Neural progenitor cell (in vitro differentiated cells): ENCODE data around the gene GNAT1. TPM values are rescaled to one million over a fixed set of nuclear protein-coding genes. Genes with fewer than 3 reads are reported as not detected.
A peak's percentile ranks its signal among the peaks of the same experiment; 100 is the strongest.

Experiments used
- DNase-seq: peaks from one replicate; pipeline ENCODE4 v3.0.0-alpha.2; 2016; ENCODE audit warnings: low spot score
- H2AFZ ChIP-seq: fragments of 200-600 bp; sonication (generic); replicated peaks from 2 replicates; pipeline ENCODE4 v1.6.1; 2016; ENCODE audit warnings: antibody characterized with exemption
- H3F3A ChIP-seq: fragments of 200-600 bp; sonication (generic); 2 replicates; pipeline ENCODE4 v1.6.1; 2016; ENCODE audit warnings: antibody characterized with exemption, low read depth
- H3K27ac ChIP-seq: fragments of 200-600 bp; sonication (generic); 2 replicates; pipeline ENCODE4 v1.5.1; 2016; ENCODE audit warnings: mild to moderate bottlenecking
- H3K27me3 ChIP-seq: fragments of 200-600 bp; sonication (generic); 2 replicates; pipeline ENCODE4 v1.6.1; 2016; ENCODE audit warnings: mild to moderate bottlenecking, moderate library complexity
- H3K36me3 ChIP-seq: fragments of 200-600 bp; sonication (generic); 2 replicates; pipeline ENCODE4 v1.5.1; 2016
- H3K4me1 ChIP-seq: fragments of 200-600 bp; sonication (generic); 2 replicates; pipeline ENCODE4 v1.6.1; 2016; ENCODE audit warnings: mixed run types
- H3K4me2 ChIP-seq: fragments of 200-600 bp; sonication (generic); 2 replicates; pipeline ENCODE4 v1.6.1; 2016
- H3K4me3 ChIP-seq: fragments of 200-600 bp; sonication (generic); 2 replicates; pipeline ENCODE4 v1.5.1; 2016
- H3K79me2 ChIP-seq: fragments of 200-600 bp; sonication (generic); 2 replicates; pipeline ENCODE4 v1.6.1; 2016; ENCODE audit warnings: low read depth
- H3K9ac ChIP-seq: fragments of 200-600 bp; sonication (generic); 2 replicates; pipeline ENCODE4 v1.6.1; 2016
- H3K9me3 ChIP-seq: fragments of 200-600 bp; sonication (generic); 2 replicates; pipeline ENCODE4 v1.5.1; 2016; ENCODE audit warnings: low read depth
- H4K20me1 ChIP-seq: fragments of 200-600 bp; sonication (generic); 2 replicates; pipeline ENCODE4 v1.6.1; 2016; ENCODE audit warnings: low read depth
- H3K27ac Mint-ChIP-seq: 3 replicates; pipeline ENCODE4 v1.8.0; 2021; ENCODE audit warnings: mixed read lengths
- H3K27me3 Mint-ChIP-seq: 2 replicates; pipeline ENCODE4 v1.8.0; 2022; ENCODE audit warnings: low read depth, mild to moderate bottlenecking, inconsistent platforms, moderate library complexity, mixed read lengths; ENCODE audit not compliant: insufficient read depth
- H3K36me3 Mint-ChIP-seq: 3 replicates; pipeline ENCODE4 v1.8.0; 2021; ENCODE audit warnings: mixed read lengths
- H3K4me1 Mint-ChIP-seq: 3 replicates; pipeline ENCODE4 v1.8.0; 2021; ENCODE audit warnings: mixed read lengths
- H3K4me3 Mint-ChIP-seq: 3 replicates; pipeline ENCODE4 v1.8.0; 2021; ENCODE audit warnings: mild to moderate bottlenecking, moderate library complexity, mixed read lengths
- H3K9me3 Mint-ChIP-seq: 3 replicates; pipeline ENCODE4 v1.8.0; 2020; ENCODE audit warnings: mixed read lengths
- CTCF ChIP-seq: fragments of 200-600 bp; sonication (generic); IDR thresholded peaks from 2 replicates; pipeline ENCODE4 v1.5.1; 2017; ENCODE audit warnings: antibody characterized with exemption, mild to moderate bottlenecking
- EZH2 ChIP-seq: fragments of 200-600 bp; sonication (generic); IDR thresholded peaks from 2 replicates; pipeline ENCODE4 v1.6.1; 2017; ENCODE audit warnings: antibody characterized with exemption, mild to moderate bottlenecking, moderate library complexity
- EZH2phosphoT487 ChIP-seq: fragments of 200-600 bp; sonication (generic); IDR thresholded peaks from 2 replicates; pipeline ENCODE4 v1.6.1; 2017; ENCODE audit warnings: antibody characterized with exemption
- total RNA-seq: library from RNA; depleted of rRNA; stranded (reverse); fragments of >200 nt; gene quantifications from 2 replicates; pipeline ENCODE4 v1.2.3, GENCODE V29; 2015; ENCODE audit warnings: low replicate concordance

Gene GNAT1
- total RNA-seq, 1 donor from 2014 or later, result not detected

GRCh38 chr3:50193746-50194127 lies 2.3 kb downstream of the GNAT1 start:
- Mint-ChIP-seq H3K4me3 (no peak overlapping the region), H3K9me3 (no peaks in the 10 kb centered on the region), H3K36me3 (no peaks in the 10 kb centered on the region), H3K27ac (no peak overlapping the region), H3K4me1 (peaks cover 9% of the 10 kb centered on the region), H3K27me3 (peaks cover 5% of the 10 kb centered on the region)
- no peak overlapping the region for H2AFZ ChIP-seq
- no peaks in the 10 kb centered on the region for H4K20me1 ChIP-seq
- H3K4me3 ChIP-seq, result no peak overlapping the region
- H3K36me3 ChIP-seq, result no peaks in the 10 kb centered on the region
- H3K27me3 ChIP-seq, result peaks cover 32% of the 10 kb centered on the region
- peaks cover 5% of the 10 kb centered on the region for H3K4me1 ChIP-seq
- no peaks in the 10 kb centered on the region for H3K9me3 ChIP-seq
- H3K9ac ChIP-seq, result no peak overlapping the region
- no peak overlapping the region for H3K4me2 ChIP-seq
- H3K27ac ChIP-seq, result no peak overlapping the region
- TF ChIP-seq EZH2phosphoT487, result no peak
- TF ChIP-seq EZH2, result no peak
- TF ChIP-seq CTCF, result no peak
- peaks cover 6% of the 10 kb centered on the region for H3F3A ChIP-seq
- H3K79me2 ChIP-seq, result no peaks in the 10 kb centered on the region
- no peak for DNase-seq

- Histone ChIP-seq H2AFZ (no peak overlapping the region), H3K27ac (no peak overlapping the region), H4K20me1 (no peaks in the 10 kb centered on the region), H3K79me2 (no peaks in the 10 kb centered on the region), H3K9ac (no peak overlapping the region), H3K9me3 (no peaks in the 10 kb centered on the region), H3K36me3 (no peaks in the 10 kb centered on the region), H3K27me3 (peaks cover 32% of the 10 kb centered on the region), H3F3A (peaks cover 6% of the 10 kb centered on the region), H3K4me3 (no peak overlapping the region), H3K4me1 (no peaks in the 10 kb centered on the region), H3K4me2 (peak overlapping the region; percentile 21)
- Mint-ChIP-seq H3K27ac (no peak overlapping the region), H3K36me3 (no peaks in the 10 kb centered on the region), H3K27me3 (peaks cover 7% of the 10 kb centered on the region), H3K4me1 (peaks cover 4% of the 10 kb centered on the region), H3K4me3 (no peak overlapping the region), H3K9me3 (no peaks in the 10 kb centered on the region)
- peak; percentile 82 for DNase-seq
- TF ChIP-seq EZH2phosphoT487 (no peak), CTCF (peak; percentile 80), EZH2 (peak; percentile 52)
These were observed 2.9 kb downstream of the GNAT1 start for GRCh38 chr3:50194128-50194902.

- no peak overlapping the region for H3K27ac ChIP-seq
- no peaks in the 10 kb centered on the region for H3K9me3 ChIP-seq
- H3K4me3 Mint-ChIP-seq, result no peak overlapping the region
- H3K27ac Mint-ChIP-seq, result no peak overlapping the region
- H3K4me2 ChIP-seq, result peak overlapping the region; percentile 21
- no peaks in the 10 kb centered on the region for H3K4me1 ChIP-seq
- no peak overlapping the region for H2AFZ ChIP-seq
- no peak overlapping the region for H3K4me3 ChIP-seq
- no peaks in the 10 kb centered on the region for H3K4me1 Mint-ChIP-seq
- no peaks in the 10 kb centered on the region for H3K9me3 Mint-ChIP-seq
- no peak overlapping the region for H3K9ac ChIP-seq
- H3K36me3 ChIP-seq, result no peaks in the 10 kb centered on the region
- no peaks in the 10 kb centered on the region for H3F3A ChIP-seq
- H3K27me3 ChIP-seq, result peaks cover 32% of the 10 kb centered on the region
- no peak for DNase-seq
- no peaks in the 10 kb centered on the region for H4K20me1 ChIP-seq
- TF ChIP-seq EZH2phosphoT487 (no peak), EZH2 (peak; percentile 34)
- H3K79me2 ChIP-seq, result no peaks in the 10 kb centered on the region
- no peaks in the 10 kb centered on the region for H3K36me3 Mint-ChIP-seq
- H3K27me3 Mint-ChIP-seq, result peaks cover 7% of the 10 kb centered on the region
These were observed 3.6 kb downstream of the GNAT1 start for GRCh38 chr3:50194903-50195500.
